ENCODE results near the gene NFATC1.
A peak's percentile ranks its signal among the peaks of the same experiment; 100 is the strongest.

The NFATC1 gene

DNA sequence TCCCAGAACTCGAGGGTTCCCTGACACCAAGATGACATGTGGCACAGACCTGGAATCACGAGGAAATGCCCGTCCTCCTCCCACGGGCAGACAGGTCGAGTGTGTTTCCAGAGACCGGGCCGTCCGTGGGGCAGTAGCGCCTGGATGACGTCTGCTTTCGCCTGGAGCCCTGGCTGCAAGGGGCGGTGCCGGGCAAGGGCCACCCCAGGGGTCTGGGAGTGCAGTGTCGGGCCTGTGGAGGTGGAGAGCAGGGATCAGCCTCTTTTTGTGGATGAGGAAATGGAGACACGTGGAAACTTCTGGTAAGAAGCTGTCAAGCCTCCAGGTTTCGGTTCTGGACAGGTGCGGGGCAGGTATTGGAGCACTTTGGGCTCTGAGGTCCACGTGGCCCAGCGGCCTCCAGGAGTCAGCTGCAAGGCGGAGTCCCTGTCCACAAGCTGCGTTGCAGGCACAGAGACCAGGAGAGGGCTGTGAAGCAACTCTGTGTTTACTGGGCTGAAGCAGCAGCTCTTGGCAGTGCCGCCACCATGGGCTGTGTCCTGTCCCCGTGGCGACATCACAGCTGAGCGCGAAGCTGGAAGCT is 25.6 kb downstream of the NFATC1 start:
- peak overlapping the region; percentile 78 for H2AK5ac ChIP-seq (ENCODE audit: low read depth, low read length)
- H3K36me3 ChIP-seq (replicated peaks in 1 of 2; ENCODE audit: control insufficient read depth in 2 of 2, insufficient read depth in 2 of 2, low read length in 2 of 2): no peaks in the 10 kb centered on the region
- H4K8ac ChIP-seq (ENCODE audit: low read depth, low read length): no peak overlapping the region
- peaks cover 3% of the 10 kb centered on the region for H3K79me1 ChIP-seq (ENCODE audit: low read depth, low read length)
- H3K27me3 ChIP-seq (ENCODE audit: control insufficient read depth in 3 of 3, insufficient read depth in 3 of 3, low read depth in 1 of 3, low read length in 3 of 3): no peaks in the 10 kb centered on the region
- peak overlapping the region; percentile 59 for H3K23ac ChIP-seq (ENCODE audit: low read depth, low read length, poor library complexity)
- no peak overlapping the region for H3K27ac ChIP-seq (replicated peaks; ENCODE audit: low read length)
- peak overlapping the region; percentile 35 for H2BK12ac ChIP-seq (ENCODE audit: low read length)
- H3K4me1 ChIP-seq (ENCODE audit: control insufficient read depth in 2 of 2, insufficient read depth in 1 of 2, low read depth in 1 of 2, low read length in 2 of 2): peaks cover 0 to 5% of the 10 kb centered on the region in 2 donors
- no CpG with 5 or more reads among the region's 26 CpGs for WGBS, 2 donors (ENCODE audit: extremely low coverage in 2 of 2, insufficient read length in 2 of 2, insufficient replicate concordance in 1 of 2)
- H3K14ac ChIP-seq (ENCODE audit: low read length): no peak overlapping the region
- no peak overlapping the region for H3K4me3 ChIP-seq (ENCODE audit: low read length in 2 of 2)
- H3K9ac ChIP-seq (ENCODE audit: low read depth, low read length, poor library complexity): no peak overlapping the region
- no peak overlapping the region for H2BK15ac ChIP-seq (ENCODE audit: low read length)
- DNase-seq (ENCODE audit: low spot score): no peak
- H2BK5ac ChIP-seq (ENCODE audit: low read length): peak overlapping the region; percentile 4
- no peak overlapping the region for H2BK120ac ChIP-seq (ENCODE audit: low read depth, low read length)
- H4K91ac ChIP-seq (ENCODE audit: low read depth, low read length, poor library complexity): no peak overlapping the region
- no peak overlapping the region for H3K4me2 ChIP-seq (ENCODE audit: insufficient read depth, low read length, poor library complexity, severe bottlenecking)
- H3K9me3 ChIP-seq (replicated peaks in 1 of 2; ENCODE audit: control insufficient read depth in 2 of 2, insufficient read depth in 1 of 2, low read depth in 1 of 2, low read length in 2 of 2): no peaks in the 10 kb centered on the region
- H3K18ac ChIP-seq (ENCODE audit: low read length): peak overlapping the region; percentile 41
- no peak overlapping the region for H3K4ac ChIP-seq (ENCODE audit: low read length)
- H2AFZ ChIP-seq (ENCODE audit: low read length): no peak overlapping the region

DNA sequence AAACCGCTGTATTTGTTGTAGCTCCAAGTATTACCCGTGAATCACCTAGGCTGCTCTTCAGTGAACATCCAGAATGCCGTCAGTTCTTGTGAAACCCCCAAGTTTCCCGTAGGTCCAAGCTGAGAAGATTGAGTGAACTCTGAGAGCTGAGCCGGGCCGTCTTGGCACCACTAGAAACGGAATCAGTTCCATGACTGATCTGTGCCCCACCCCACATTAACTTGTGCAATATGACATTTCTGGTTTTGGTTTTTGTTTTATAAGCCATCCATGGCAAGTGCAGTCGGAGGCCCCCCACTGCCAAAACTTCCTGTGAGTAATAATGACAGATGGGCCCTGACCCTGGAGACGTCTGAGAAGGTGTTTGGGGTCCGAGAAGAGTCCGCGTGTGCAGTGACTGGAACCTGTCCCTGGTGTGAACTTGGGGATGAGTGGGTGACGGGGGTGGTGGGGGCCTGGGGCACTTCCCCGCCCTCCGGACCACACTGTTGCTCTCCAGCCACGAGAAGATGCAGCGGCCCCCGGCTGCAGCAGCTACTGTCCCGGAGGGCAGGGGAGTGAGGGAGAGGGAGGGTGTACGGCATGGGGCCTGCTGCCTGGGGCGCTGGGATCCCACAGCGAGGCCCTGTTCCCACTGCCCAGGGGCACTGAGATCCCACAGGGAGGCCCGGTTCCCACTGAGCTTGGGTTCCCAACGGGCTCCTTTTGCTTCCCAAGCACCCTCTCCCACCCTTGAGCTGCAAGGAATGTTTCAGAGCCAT is 26.5 kb downstream of the NFATC1 start:
- no peak overlapping the region for H3K4ac ChIP-seq (ENCODE audit: low read length)
- H2BK15ac ChIP-seq (ENCODE audit: low read length): peak overlapping the region; percentile 37
- H3K9ac ChIP-seq (ENCODE audit: low read depth, low read length, poor library complexity): no peak overlapping the region
- no peaks in the 10 kb centered on the region for H3K27me3 ChIP-seq (ENCODE audit: control insufficient read depth in 3 of 3, insufficient read depth in 3 of 3, low read depth in 1 of 3, low read length in 3 of 3)
- no peak overlapping the region for H4K91ac ChIP-seq (ENCODE audit: low read depth, low read length, poor library complexity)
- H4K8ac ChIP-seq (ENCODE audit: low read depth, low read length): no peak overlapping the region
- H3K4me2 ChIP-seq (ENCODE audit: insufficient read depth, low read length, poor library complexity, severe bottlenecking): no peak overlapping the region
- no peaks in the 10 kb centered on the region for H3K9me3 ChIP-seq (replicated peaks in 1 of 2; ENCODE audit: control insufficient read depth in 2 of 2, insufficient read depth in 1 of 2, low read depth in 1 of 2, low read length in 2 of 2)
- no peak overlapping the region for H2BK12ac ChIP-seq (ENCODE audit: low read length)
- no peaks in the 10 kb centered on the region for H3K36me3 ChIP-seq (replicated peaks in 1 of 2; ENCODE audit: control insufficient read depth in 2 of 2, insufficient read depth in 2 of 2, low read length in 2 of 2)
- H3K79me1 ChIP-seq (ENCODE audit: low read depth, low read length): peaks cover 3% of the 10 kb centered on the region
- DNase-seq (ENCODE audit: low spot score): no peak
- H3K27ac ChIP-seq (replicated peaks; ENCODE audit: low read length): no peak overlapping the region
- peak overlapping the region; percentile 48 for H3K18ac ChIP-seq (ENCODE audit: low read length)
- no peak overlapping the region for H3K4me3 ChIP-seq (ENCODE audit: low read length in 2 of 2)
- H2BK5ac ChIP-seq (ENCODE audit: low read length): no peak overlapping the region
- peak overlapping the region; percentile 90 for H2AK5ac ChIP-seq (ENCODE audit: low read depth, low read length)
- no CpG with 5 or more reads among the region's 24 CpGs for WGBS, 2 donors (ENCODE audit: extremely low coverage in 2 of 2, insufficient read length in 2 of 2, insufficient replicate concordance in 1 of 2)
- H2BK120ac ChIP-seq (ENCODE audit: low read depth, low read length): no peak overlapping the region
- H2AFZ ChIP-seq (ENCODE audit: low read length): no peak overlapping the region
- H3K14ac ChIP-seq (ENCODE audit: low read length): no peak overlapping the region
- peaks cover 0 to 5% of the 10 kb centered on the region in 2 donors for H3K4me1 ChIP-seq (ENCODE audit: control insufficient read depth in 2 of 2, insufficient read depth in 1 of 2, low read depth in 1 of 2, low read length in 2 of 2)
- H3K23ac ChIP-seq (ENCODE audit: low read depth, low read length, poor library complexity): no peak overlapping the region

- Histone ChIP-seq H3K9me3 (replicated peaks in 1 of 2; ENCODE audit: control insufficient read depth in 2 of 2, insufficient read depth in 1 of 2, low read depth in 1 of 2, low read length in 2 of 2) (no peaks in the 10 kb centered on the region), H3K27ac (replicated peaks; ENCODE audit: low read length) (no peak overlapping the region), H2BK5ac (ENCODE audit: low read length) (no peak overlapping the region), H4K91ac (ENCODE audit: low read depth, low read length, poor library complexity) (no peak overlapping the region), H2BK120ac (ENCODE audit: low read depth, low read length) (no peak overlapping the region), H3K9ac (ENCODE audit: low read depth, low read length, poor library complexity) (no peak overlapping the region), H3K36me3 (replicated peaks in 1 of 2; ENCODE audit: control insufficient read depth in 2 of 2, insufficient read depth in 2 of 2, low read length in 2 of 2) (no peaks in the 10 kb centered on the region), H3K4me2 (ENCODE audit: insufficient read depth, low read length, poor library complexity, severe bottlenecking) (no peak overlapping the region), H3K18ac (ENCODE audit: low read length) (peak overlapping the region; percentile 48), H3K79me1 (ENCODE audit: low read depth, low read length) (peaks cover 3% of the 10 kb centered on the region), H3K4ac (ENCODE audit: low read length) (no peak overlapping the region), H2BK15ac (ENCODE audit: low read length) (peak overlapping the region; percentile 67), H3K4me3 (ENCODE audit: low read length in 2 of 2) (no peak overlapping the region), H3K14ac (ENCODE audit: low read length) (no peak overlapping the region), H2AK5ac (ENCODE audit: low read depth, low read length) (peak overlapping the region; percentile 90), H3K23ac (ENCODE audit: low read depth, low read length, poor library complexity) (no peak overlapping the region), H3K27me3 (ENCODE audit: control insufficient read depth in 3 of 3, insufficient read depth in 3 of 3, low read depth in 1 of 3, low read length in 3 of 3) (no peaks in the 10 kb centered on the region), H2BK12ac (ENCODE audit: low read length) (no peak overlapping the region), H2AFZ (ENCODE audit: low read length) (no peak overlapping the region), H4K8ac (ENCODE audit: low read depth, low read length) (no peak overlapping the region), H3K4me1 (ENCODE audit: control insufficient read depth in 2 of 2, insufficient read depth in 1 of 2, low read depth in 1 of 2, low read length in 2 of 2) (peaks cover 0 to 5% of the 10 kb centered on the region in 2 donors)
- DNase-seq (ENCODE audit: low spot score): no peak
- no CpG with 5 or more reads among the region's 12 CpGs for WGBS, 2 donors (ENCODE audit: extremely low coverage in 2 of 2, insufficient read length in 2 of 2, insufficient replicate concordance in 1 of 2)
Observed at GRCh38 chr18:79422783-79423165, 27.0 kb downstream of the NFATC1 start.

- peak overlapping the region; percentile 85 for H3K18ac ChIP-seq (ENCODE audit: low read length)
Observed at GRCh38 chr18:79423211-79424007, 27.7 kb downstream of the NFATC1 start.

More at GRCh38 chr18:79423211-79424007, 27.7 kb downstream of the NFATC1 start:
- H3K27ac ChIP-seq (replicated peaks; ENCODE audit: low read length): no peak overlapping the region
- no CpG with 5 or more reads among the region's 26 CpGs for WGBS, 2 donors (ENCODE audit: extremely low coverage in 2 of 2, insufficient read length in 2 of 2, insufficient replicate concordance in 1 of 2)
- peak overlapping the region; percentile 97 for H2BK12ac ChIP-seq (ENCODE audit: low read length)
- peak overlapping the region; percentile 75 for H2BK15ac ChIP-seq (ENCODE audit: low read length)
- no peak overlapping the region for H4K8ac ChIP-seq (ENCODE audit: low read depth, low read length)
- no peak overlapping the region for H2BK120ac ChIP-seq (ENCODE audit: low read depth, low read length)
- H3K4ac ChIP-seq (ENCODE audit: low read length): peak overlapping the region; percentile 37
- peak overlapping the region; percentile 95 for H2AK5ac ChIP-seq (ENCODE audit: low read depth, low read length)
- H3K4me3 ChIP-seq (ENCODE audit: low read length in 2 of 2): no peak overlapping the region
- no peak overlapping the region for H3K4me2 ChIP-seq (ENCODE audit: insufficient read depth, low read length, poor library complexity, severe bottlenecking)
- no peaks in the 10 kb centered on the region for H3K36me3 ChIP-seq (replicated peaks in 1 of 2; ENCODE audit: control insufficient read depth in 2 of 2, insufficient read depth in 2 of 2, low read length in 2 of 2)
- H3K9me3 ChIP-seq (replicated peaks in 1 of 2; ENCODE audit: control insufficient read depth in 2 of 2, insufficient read depth in 1 of 2, low read depth in 1 of 2, low read length in 2 of 2): no peaks in the 10 kb centered on the region
- H2BK5ac ChIP-seq (ENCODE audit: low read length): peak overlapping the region; percentile 82
- DNase-seq (ENCODE audit: low spot score): no peak
- no peak overlapping the region for H3K23ac ChIP-seq (ENCODE audit: low read depth, low read length, poor library complexity)
- H3K14ac ChIP-seq (ENCODE audit: low read length): peak overlapping the region; percentile 38
- H3K79me1 ChIP-seq (ENCODE audit: low read depth, low read length): peaks cover 5% of the 10 kb centered on the region
- H3K27me3 ChIP-seq (ENCODE audit: control insufficient read depth in 3 of 3, insufficient read depth in 3 of 3, low read depth in 1 of 3, low read length in 3 of 3): no peaks in the 10 kb centered on the region
- no peak overlapping the region for H3K9ac ChIP-seq (ENCODE audit: low read depth, low read length, poor library complexity)
- peaks cover 0 to 7% of the 10 kb centered on the region in 2 donors for H3K4me1 ChIP-seq (ENCODE audit: control insufficient read depth in 2 of 2, insufficient read depth in 1 of 2, low read depth in 1 of 2, low read length in 2 of 2)
- no peak overlapping the region for H4K91ac ChIP-seq (ENCODE audit: low read depth, low read length, poor library complexity)
- H2AFZ ChIP-seq (ENCODE audit: low read length): no peak overlapping the region

All from neuronal stem cell (in vitro differentiated cells).